HEK293T (cell line): ENCODE measurements around the gene TXLNG.

Experiments used
- BHLHE40 ChIP-seq: fragments of 450-650 bp; IDR thresholded peaks from 2 replicates; pipeline ENCODE4 v1.6.1; 2016; ENCODE audit warnings: mild to moderate bottlenecking, moderate library complexity, borderline replicate concordance
- CTBP1 ChIP-seq: fragments of 450-650 bp; IDR thresholded peaks from 2 replicates; pipeline ENCODE4 v1.6.1; 2016; ENCODE audit warnings: borderline replicate concordance
- ELF4 ChIP-seq: fragments of 450-650 bp; IDR thresholded peaks from 2 replicates; pipeline ENCODE4 v1.6.1; 2017; ENCODE audit warnings: antibody characterized with exemption
- FOXK2 ChIP-seq: fragments of 450-650 bp; IDR thresholded peaks from 2 replicates; pipeline ENCODE4 v1.6.1; 2016; ENCODE audit warnings: mild to moderate bottlenecking
- FOXM1 ChIP-seq: fragments of 450-650 bp; IDR thresholded peaks from 2 replicates; pipeline ENCODE4 v1.6.1; 2017; ENCODE audit warnings: mild to moderate bottlenecking, borderline replicate concordance
- HDGF ChIP-seq: fragments of 450-650 bp; IDR thresholded peaks from 2 replicates; pipeline ENCODE4 v1.6.1; 2017; ENCODE audit warnings: antibody characterized with exemption, borderline replicate concordance
- L3MBTL2 ChIP-seq: fragments of 450-650 bp; conservative IDR thresholded peaks from 2 replicates; pipeline ENCODE4 v1.6.1; 2016; ENCODE audit warnings: mild to moderate bottlenecking
- LEF1 ChIP-seq: fragments of 450-650 bp; IDR thresholded peaks from 2 replicates; pipeline ENCODE4 v1.6.1; 2017; ENCODE audit warnings: mild to moderate bottlenecking, borderline replicate concordance
- NFRKB ChIP-seq: fragments of 450-650 bp; IDR thresholded peaks from 2 replicates; pipeline ENCODE4 v1.6.1; 2016; ENCODE audit warnings: mild to moderate bottlenecking, moderate library complexity
- SP1 ChIP-seq: fragments of 450-650 bp; IDR thresholded peaks from 2 replicates; pipeline ENCODE4 v1.6.1; 2017
- SUZ12 ChIP-seq: fragments of 450-650 bp; IDR thresholded peaks from 2 replicates; pipeline ENCODE4 v1.6.1; 2016; ENCODE audit warnings: mild to moderate bottlenecking
- TARDBP ChIP-seq: fragments of 450-650 bp; IDR thresholded peaks from 2 replicates; pipeline ENCODE4 v1.6.1; 2016
- ZNF384 ChIP-seq: fragments of 450-650 bp; IDR thresholded peaks from 2 replicates; pipeline ENCODE4 v1.6.1; 2016
- TF ChIP-seq, protein P1 (sequence below): fragments of 450-650 bp; IDR thresholded peaks from 2 replicates; pipeline ENCODE4 v1.6.1; 2016

DNA sequence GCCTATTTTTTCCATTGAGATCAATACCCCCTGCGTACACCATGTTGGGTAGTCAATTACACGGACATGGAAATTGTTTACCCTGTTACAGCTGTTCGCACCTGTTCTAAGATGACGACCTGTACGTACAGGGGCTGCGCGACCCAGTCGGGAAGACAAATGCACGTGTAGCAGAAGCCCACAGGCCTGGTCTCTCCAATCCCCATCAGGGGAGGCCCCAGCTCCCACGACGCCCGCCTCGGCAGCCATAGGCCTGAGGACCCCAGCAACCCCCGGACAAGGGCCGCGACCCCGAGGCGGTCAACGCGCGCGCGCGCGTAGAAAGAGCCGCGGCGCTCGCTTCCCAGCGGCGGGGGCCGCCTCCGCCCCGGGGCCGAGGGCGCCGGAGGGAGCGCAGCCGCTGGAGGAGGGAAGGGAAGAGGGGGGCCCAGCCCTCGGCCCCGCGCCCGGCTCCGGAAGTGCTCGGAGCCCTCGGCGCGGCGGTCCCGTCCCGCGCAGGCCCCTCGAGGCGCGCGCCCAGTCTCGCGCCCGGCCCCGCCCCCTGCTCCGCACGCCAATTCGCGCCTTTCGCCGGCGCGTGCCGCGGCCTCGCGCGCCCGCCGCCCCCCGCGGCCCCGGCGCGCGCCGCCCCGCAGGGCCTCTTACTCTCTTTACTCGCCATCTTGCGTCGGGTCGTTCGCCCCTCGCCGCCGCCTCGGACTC, 83.3 kb downstream of the TXLNG start:
- TF ChIP-seq FOXK2: no peak
- no peak for TF ChIP-seq BHLHE40
- no peak for TF ChIP-seq SP1
- no peak; the same call in 1 of the 2 replicates for TF ChIP-seq LEF1
- TF ChIP-seq FOXM1: 0 out of 2 replicates have a peak, but pooled peaks have one; percentile 2
- no peak for TF ChIP-seq HDGF
- no peak for TF ChIP-seq SUZ12
- no peak for TF ChIP-seq CTBP1
- TF ChIP-seq TARDBP: no peak
- no peak for TF ChIP-seq ELF4
- TF ChIP-seq ZNF384: no peak
- TF ChIP-seq NFRKB: no peak
- TF ChIP-seq, protein P1, sequence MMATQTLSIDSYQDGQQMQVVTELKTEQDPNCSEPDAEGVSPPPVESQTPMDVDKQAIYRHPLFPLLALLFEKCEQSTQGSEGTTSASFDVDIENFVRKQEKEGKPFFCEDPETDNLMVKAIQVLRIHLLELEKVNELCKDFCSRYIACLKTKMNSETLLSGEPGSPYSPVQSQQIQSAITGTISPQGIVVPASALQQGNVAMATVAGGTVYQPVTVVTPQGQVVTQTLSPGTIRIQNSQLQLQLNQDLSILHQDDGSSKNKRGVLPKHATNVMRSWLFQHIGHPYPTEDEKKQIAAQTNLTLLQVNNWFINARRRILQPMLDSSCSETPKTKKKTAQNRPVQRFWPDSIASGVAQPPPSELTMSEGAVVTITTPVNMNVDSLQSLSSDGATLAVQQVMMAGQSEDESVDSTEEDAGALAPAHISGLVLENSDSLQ: no peak
- TF ChIP-seq L3MBTL2: peak; percentile 66
